MM.1S (cell line): ENCODE data around the gene HNMT.

ENCODE experiments used
- DNase-seq: peaks from one replicate; pipeline ENCODE4 v3.0.0-alpha.2; 2015
- H2AFZ ChIP-seq: fragments of 300-600 bp; sonication (generic); 2 replicates; pipeline ENCODE4 v1.6.0; 2016; ENCODE audit warnings: antibody characterized with exemption, low read length
- H3F3A ChIP-seq: fragments of 300-600 bp; sonication (generic); 2 replicates; pipeline ENCODE4 v1.6.1; 2016; ENCODE audit warnings: mild to moderate bottlenecking, antibody characterized with exemption, low read length, moderate library complexity, mixed read lengths; ENCODE audit not compliant: insufficient read depth
- H3K27ac ChIP-seq: fragments of 300-600 bp; sonication (generic); 2 replicates; pipeline ENCODE4 v1.5.1; 2016; ENCODE audit warnings: mild to moderate bottlenecking, low read length
- H3K27me3 ChIP-seq: fragments of 300-600 bp; sonication (generic); replicated peaks from 2 replicates; pipeline ENCODE4 v1.6.0; 2016; ENCODE audit warnings: low read length; ENCODE audit not compliant: insufficient read depth
- H3K36me3 ChIP-seq: fragments of 300-600 bp; sonication (generic); replicated peaks from 2 replicates; pipeline ENCODE4 v1.6.1; 2016; ENCODE audit warnings: mild to moderate bottlenecking, low read length, mixed read lengths; ENCODE audit not compliant: insufficient read depth
- H3K4me1 ChIP-seq: fragments of 300-600 bp; sonication (generic); 2 replicates; pipeline ENCODE4 v1.6.1; 2016; ENCODE audit warnings: low read length, mixed read lengths
- H3K4me2 ChIP-seq: fragments of 300-600 bp; sonication (generic); 2 replicates; pipeline ENCODE4 v1.6.0; 2016; ENCODE audit warnings: low read depth, low read length
- H3K4me3 ChIP-seq: fragments of 300-600 bp; sonication (generic); 2 replicates; pipeline ENCODE4 v1.5.1; 2016; ENCODE audit warnings: low read length, mixed read lengths
- H3K79me2 ChIP-seq: fragments of 300-600 bp; sonication (generic); 2 replicates; pipeline ENCODE4 v1.6.1; 2016; ENCODE audit warnings: mixed run types, low read length, mixed read lengths
- H3K9ac ChIP-seq: fragments of 300-600 bp; sonication (generic); 2 replicates; pipeline ENCODE4 v1.6.1; 2016; ENCODE audit warnings: low read length, mixed read lengths
- H3K9me2 ChIP-seq: fragments of 300-600 bp; sonication (generic); replicated peaks from 2 replicates; pipeline ENCODE4 v1.6.1; 2016; ENCODE audit warnings: mild to moderate bottlenecking, low read length, mixed read lengths; ENCODE audit not compliant: insufficient read depth
- H3K9me3 ChIP-seq: fragments of 300-600 bp; sonication (generic); replicated peaks from 2 replicates; pipeline ENCODE4 v1.6.1; 2016; ENCODE audit warnings: mild to moderate bottlenecking, low read length, mixed read lengths; ENCODE audit not compliant: insufficient read depth
- H4K20me1 ChIP-seq: fragments of 300-600 bp; sonication (generic); 2 replicates; pipeline ENCODE4 v1.6.1; 2016; ENCODE audit warnings: mild to moderate bottlenecking, low read length, moderate library complexity, mixed read lengths; ENCODE audit not compliant: insufficient read depth
- CTCF ChIP-seq: fragments of 300-600 bp; sonication (generic); IDR thresholded peaks from 2 replicates; pipeline ENCODE4 v1.5.1; 2016; ENCODE audit warnings: antibody characterized with exemption, low read length, mixed read lengths
- EZH2 ChIP-seq: fragments of 300-600 bp; sonication (generic); optimal IDR thresholded peaks from 2 replicates; pipeline ENCODE3; 2017; ENCODE audit warnings: low read depth, mild to moderate bottlenecking, antibody characterized with exemption, low read length, mixed read lengths
- EZH2phosphoT487 ChIP-seq: fragments of 300-600 bp; sonication (generic); IDR thresholded peaks from 2 replicates; pipeline ENCODE4 v1.6.1; 2018; ENCODE audit warnings: antibody characterized with exemption, low read length

HNMT gene

GRCh38 chr2:137946227-137946626 is 18.0 kb upstream of the HNMT start:
- Histone ChIP-seq H3K27ac (no peak overlapping the region), H3K4me1 (no peaks in the 10 kb centered on the region), H3F3A (no peaks in the 10 kb centered on the region), H3K4me2 (no peak overlapping the region), H3K9ac (no peak overlapping the region), H3K9me3 (no peaks in the 10 kb centered on the region), H3K36me3 (no peaks in the 10 kb centered on the region), H3K27me3 (no peaks in the 10 kb centered on the region), H4K20me1 (no peaks in the 10 kb centered on the region), H3K4me3 (no peak overlapping the region), H3K79me2 (no peaks in the 10 kb centered on the region), H3K9me2 (no peaks in the 10 kb centered on the region), H2AFZ (no peak overlapping the region)
- DNase-seq: no peak
- no peak for TF ChIP-seq EZH2
- no peak for TF ChIP-seq EZH2phosphoT487
- no peak for TF ChIP-seq CTCF

GRCh38 chr2:137947032-137947727 is 17.1 kb upstream of the HNMT start:
- TF ChIP-seq EZH2: no peak
- no peak for TF ChIP-seq EZH2phosphoT487
- no peak for TF ChIP-seq CTCF
- Histone ChIP-seq H4K20me1 (no peaks in the 10 kb centered on the region), H3K4me3 (no peak overlapping the region), H2AFZ (no peak overlapping the region), H3F3A (no peaks in the 10 kb centered on the region), H3K9ac (no peak overlapping the region), H3K4me1 (no peaks in the 10 kb centered on the region), H3K36me3 (no peaks in the 10 kb centered on the region), H3K9me2 (no peaks in the 10 kb centered on the region), H3K79me2 (no peaks in the 10 kb centered on the region), H3K9me3 (no peaks in the 10 kb centered on the region), H3K27me3 (no peaks in the 10 kb centered on the region), H3K4me2 (no peak overlapping the region), H3K27ac (no peak overlapping the region)
- DNase-seq: no peak

GRCh38 chr2:137947728-137948336 is 16.4 kb upstream of the HNMT start:
- peak; percentile 61 for DNase-seq
- Histone ChIP-seq H3K4me1 (no peaks in the 10 kb centered on the region), H3K27ac (no peak overlapping the region), H3K79me2 (no peaks in the 10 kb centered on the region), H3K9ac (no peak overlapping the region), H3K27me3 (no peaks in the 10 kb centered on the region), H3K36me3 (no peaks in the 10 kb centered on the region), H3F3A (no peaks in the 10 kb centered on the region), H3K9me3 (no peaks in the 10 kb centered on the region), H3K4me3 (no peak overlapping the region), H2AFZ (no peak overlapping the region), H3K4me2 (no peak overlapping the region), H3K9me2 (no peaks in the 10 kb centered on the region), H4K20me1 (no peaks in the 10 kb centered on the region)
- TF ChIP-seq EZH2 (no peak), EZH2phosphoT487 (no peak), CTCF (peak; percentile 53)
